ENCODE results near the gene SLC6A13. TPM values are rescaled to one million over a fixed set of nuclear protein-coding genes. Genes with fewer than 3 reads are reported as not detected.

Gene SLC6A13
- total RNA-seq, 1 experiment from 2014 or later: 0.37 TPM

DNA sequence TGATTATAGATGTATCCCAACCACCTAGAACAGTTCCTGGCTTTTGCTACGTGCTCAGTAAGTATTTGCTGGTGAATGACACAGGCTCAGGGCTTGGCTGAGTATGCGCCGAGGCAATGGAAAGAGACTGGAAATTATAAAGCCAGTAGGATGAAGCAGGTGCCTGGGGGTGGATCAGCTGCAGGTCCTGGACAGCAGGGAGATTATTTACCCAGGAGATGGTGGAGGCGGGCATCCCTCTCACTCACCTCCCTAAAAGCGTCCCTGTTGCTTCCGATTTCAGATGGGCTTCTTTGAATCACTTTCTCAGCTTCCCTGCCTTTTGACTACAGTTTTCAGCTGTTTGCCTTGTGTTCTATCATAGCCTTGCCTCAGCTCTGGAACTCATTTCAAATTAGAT, 6.4 kb downstream of the SLC6A13 start:
- no peaks in the 10 kb centered on the region for H3K36me3 Mint-ChIP-seq
- ATAC-seq: no peak

More for the DNA sequence above, 6.4 kb downstream of the SLC6A13 start:
- ChIA-PET CTCF (no interaction called here), POLR2A (no interaction called here)
- TF ChIP-seq, protein P1, sequence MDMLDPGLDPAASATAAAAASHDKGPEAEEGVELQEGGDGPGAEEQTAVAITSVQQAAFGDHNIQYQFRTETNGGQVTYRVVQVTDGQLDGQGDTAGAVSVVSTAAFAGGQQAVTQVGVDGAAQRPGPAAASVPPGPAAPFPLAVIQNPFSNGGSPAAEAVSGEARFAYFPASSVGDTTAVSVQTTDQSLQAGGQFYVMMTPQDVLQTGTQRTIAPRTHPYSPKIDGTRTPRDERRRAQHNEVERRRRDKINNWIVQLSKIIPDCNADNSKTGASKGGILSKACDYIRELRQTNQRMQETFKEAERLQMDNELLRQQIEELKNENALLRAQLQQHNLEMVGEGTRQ (CRISPR knock-in tag; IDR thresholded peaks at IDR 0.05): no peak
- no peak for TF ChIP-seq GTF2I (CRISPR knock-in tag; conservative IDR thresholded peaks at IDR 0.05)
- no peak for TF ChIP-seq GRHL2 (CRISPR knock-in tag; IDR thresholded peaks at IDR 0.05; ENCODE audit: insufficient replicate concordance, severe bottlenecking)
- TF ChIP-seq EMX1 (CRISPR knock-in tag; IDR thresholded peaks at IDR 0.05): no peak
- TF ChIP-seq, protein P2, sequence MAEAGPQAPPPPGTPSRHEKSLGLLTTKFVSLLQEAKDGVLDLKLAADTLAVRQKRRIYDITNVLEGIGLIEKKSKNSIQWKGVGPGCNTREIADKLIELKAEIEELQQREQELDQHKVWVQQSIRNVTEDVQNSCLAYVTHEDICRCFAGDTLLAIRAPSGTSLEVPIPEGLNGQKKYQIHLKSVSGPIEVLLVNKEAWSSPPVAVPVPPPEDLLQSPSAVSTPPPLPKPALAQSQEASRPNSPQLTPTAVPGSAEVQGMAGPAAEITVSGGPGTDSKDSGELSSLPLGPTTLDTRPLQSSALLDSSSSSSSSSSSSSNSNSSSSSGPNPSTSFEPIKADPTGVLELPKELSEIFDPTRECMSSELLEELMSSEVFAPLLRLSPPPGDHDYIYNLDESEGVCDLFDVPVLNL (CRISPR knock-in tag; IDR thresholded peaks at IDR 0.05; ENCODE audit: borderline replicate concordance, low read depth): no peak
- no peak for TF ChIP-seq CBFB (CRISPR knock-in tag; IDR thresholded peaks at IDR 0.05; ENCODE audit: low read depth)
- TF ChIP-seq, protein P3, sequence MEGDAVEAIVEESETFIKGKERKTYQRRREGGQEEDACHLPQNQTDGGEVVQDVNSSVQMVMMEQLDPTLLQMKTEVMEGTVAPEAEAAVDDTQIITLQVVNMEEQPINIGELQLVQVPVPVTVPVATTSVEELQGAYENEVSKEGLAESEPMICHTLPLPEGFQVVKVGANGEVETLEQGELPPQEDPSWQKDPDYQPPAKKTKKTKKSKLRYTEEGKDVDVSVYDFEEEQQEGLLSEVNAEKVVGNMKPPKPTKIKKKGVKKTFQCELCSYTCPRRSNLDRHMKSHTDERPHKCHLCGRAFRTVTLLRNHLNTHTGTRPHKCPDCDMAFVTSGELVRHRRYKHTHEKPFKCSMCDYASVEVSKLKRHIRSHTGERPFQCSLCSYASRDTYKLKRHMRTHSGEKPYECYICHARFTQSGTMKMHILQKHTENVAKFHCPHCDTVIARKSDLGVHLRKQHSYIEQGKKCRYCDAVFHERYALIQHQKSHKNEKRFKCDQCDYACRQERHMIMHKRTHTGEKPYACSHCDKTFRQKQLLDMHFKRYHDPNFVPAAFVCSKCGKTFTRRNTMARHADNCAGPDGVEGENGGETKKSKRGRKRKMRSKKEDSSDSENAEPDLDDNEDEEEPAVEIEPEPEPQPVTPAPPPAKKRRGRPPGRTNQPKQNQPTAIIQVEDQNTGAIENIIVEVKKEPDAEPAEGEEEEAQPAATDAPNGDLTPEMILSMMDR (IDR thresholded peaks at IDR 0.05): no peak
- TF ChIP-seq, protein P4, sequence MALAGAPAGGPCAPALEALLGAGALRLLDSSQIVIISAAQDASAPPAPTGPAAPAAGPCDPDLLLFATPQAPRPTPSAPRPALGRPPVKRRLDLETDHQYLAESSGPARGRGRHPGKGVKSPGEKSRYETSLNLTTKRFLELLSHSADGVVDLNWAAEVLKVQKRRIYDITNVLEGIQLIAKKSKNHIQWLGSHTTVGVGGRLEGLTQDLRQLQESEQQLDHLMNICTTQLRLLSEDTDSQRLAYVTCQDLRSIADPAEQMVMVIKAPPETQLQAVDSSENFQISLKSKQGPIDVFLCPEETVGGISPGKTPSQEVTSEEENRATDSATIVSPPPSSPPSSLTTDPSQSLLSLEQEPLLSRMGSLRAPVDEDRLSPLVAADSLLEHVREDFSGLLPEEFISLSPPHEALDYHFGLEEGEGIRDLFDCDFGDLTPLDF (CRISPR knock-in tag; IDR thresholded peaks at IDR 0.05): no peak
- TF ChIP-seq ETV6 (CRISPR knock-in tag; IDR thresholded peaks at IDR 0.05): no peak
- TF ChIP-seq, protein P5, sequence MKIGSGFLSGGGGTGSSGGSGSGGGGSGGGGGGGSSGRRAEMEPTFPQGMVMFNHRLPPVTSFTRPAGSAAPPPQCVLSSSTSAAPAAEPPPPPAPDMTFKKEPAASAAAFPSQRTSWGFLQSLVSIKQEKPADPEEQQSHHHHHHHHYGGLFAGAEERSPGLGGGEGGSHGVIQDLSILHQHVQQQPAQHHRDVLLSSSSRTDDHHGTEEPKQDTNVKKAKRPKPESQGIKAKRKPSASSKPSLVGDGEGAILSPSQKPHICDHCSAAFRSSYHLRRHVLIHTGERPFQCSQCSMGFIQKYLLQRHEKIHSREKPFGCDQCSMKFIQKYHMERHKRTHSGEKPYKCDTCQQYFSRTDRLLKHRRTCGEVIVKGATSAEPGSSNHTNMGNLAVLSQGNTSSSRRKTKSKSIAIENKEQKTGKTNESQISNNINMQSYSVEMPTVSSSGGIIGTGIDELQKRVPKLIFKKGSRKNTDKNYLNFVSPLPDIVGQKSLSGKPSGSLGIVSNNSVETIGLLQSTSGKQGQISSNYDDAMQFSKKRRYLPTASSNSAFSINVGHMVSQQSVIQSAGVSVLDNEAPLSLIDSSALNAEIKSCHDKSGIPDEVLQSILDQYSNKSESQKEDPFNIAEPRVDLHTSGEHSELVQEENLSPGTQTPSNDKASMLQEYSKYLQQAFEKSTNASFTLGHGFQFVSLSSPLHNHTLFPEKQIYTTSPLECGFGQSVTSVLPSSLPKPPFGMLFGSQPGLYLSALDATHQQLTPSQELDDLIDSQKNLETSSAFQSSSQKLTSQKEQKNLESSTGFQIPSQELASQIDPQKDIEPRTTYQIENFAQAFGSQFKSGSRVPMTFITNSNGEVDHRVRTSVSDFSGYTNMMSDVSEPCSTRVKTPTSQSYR (CRISPR knock-in tag; IDR thresholded peaks at IDR 0.05): no peak
- TF ChIP-seq, protein P6, sequence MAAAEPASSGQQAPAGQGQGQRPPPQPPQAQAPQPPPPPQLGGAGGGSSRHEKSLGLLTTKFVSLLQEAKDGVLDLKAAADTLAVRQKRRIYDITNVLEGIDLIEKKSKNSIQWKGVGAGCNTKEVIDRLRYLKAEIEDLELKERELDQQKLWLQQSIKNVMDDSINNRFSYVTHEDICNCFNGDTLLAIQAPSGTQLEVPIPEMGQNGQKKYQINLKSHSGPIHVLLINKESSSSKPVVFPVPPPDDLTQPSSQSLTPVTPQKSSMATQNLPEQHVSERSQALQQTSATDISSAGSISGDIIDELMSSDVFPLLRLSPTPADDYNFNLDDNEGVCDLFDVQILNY (CRISPR knock-in tag; IDR thresholded peaks at IDR 0.05): no peak
- TF ChIP-seq, protein P7, sequence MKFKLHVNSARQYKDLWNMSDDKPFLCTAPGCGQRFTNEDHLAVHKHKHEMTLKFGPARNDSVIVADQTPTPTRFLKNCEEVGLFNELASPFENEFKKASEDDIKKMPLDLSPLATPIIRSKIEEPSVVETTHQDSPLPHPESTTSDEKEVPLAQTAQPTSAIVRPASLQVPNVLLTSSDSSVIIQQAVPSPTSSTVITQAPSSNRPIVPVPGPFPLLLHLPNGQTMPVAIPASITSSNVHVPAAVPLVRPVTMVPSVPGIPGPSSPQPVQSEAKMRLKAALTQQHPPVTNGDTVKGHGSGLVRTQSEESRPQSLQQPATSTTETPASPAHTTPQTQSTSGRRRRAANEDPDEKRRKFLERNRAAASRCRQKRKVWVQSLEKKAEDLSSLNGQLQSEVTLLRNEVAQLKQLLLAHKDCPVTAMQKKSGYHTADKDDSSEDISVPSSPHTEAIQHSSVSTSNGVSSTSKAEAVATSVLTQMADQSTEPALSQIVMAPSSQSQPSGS (CRISPR knock-in tag; IDR thresholded peaks at IDR 0.05; ENCODE audit: borderline replicate concordance, low read depth): no peak
- TF ChIP-seq ZBTB21 (CRISPR knock-in tag; IDR thresholded peaks at IDR 0.05; ENCODE audit: borderline replicate concordance): no peak
- TF ChIP-seq ZNF671 (CRISPR knock-in tag; IDR thresholded peaks at IDR 0.05): no peak
- TF ChIP-seq, protein P8, sequence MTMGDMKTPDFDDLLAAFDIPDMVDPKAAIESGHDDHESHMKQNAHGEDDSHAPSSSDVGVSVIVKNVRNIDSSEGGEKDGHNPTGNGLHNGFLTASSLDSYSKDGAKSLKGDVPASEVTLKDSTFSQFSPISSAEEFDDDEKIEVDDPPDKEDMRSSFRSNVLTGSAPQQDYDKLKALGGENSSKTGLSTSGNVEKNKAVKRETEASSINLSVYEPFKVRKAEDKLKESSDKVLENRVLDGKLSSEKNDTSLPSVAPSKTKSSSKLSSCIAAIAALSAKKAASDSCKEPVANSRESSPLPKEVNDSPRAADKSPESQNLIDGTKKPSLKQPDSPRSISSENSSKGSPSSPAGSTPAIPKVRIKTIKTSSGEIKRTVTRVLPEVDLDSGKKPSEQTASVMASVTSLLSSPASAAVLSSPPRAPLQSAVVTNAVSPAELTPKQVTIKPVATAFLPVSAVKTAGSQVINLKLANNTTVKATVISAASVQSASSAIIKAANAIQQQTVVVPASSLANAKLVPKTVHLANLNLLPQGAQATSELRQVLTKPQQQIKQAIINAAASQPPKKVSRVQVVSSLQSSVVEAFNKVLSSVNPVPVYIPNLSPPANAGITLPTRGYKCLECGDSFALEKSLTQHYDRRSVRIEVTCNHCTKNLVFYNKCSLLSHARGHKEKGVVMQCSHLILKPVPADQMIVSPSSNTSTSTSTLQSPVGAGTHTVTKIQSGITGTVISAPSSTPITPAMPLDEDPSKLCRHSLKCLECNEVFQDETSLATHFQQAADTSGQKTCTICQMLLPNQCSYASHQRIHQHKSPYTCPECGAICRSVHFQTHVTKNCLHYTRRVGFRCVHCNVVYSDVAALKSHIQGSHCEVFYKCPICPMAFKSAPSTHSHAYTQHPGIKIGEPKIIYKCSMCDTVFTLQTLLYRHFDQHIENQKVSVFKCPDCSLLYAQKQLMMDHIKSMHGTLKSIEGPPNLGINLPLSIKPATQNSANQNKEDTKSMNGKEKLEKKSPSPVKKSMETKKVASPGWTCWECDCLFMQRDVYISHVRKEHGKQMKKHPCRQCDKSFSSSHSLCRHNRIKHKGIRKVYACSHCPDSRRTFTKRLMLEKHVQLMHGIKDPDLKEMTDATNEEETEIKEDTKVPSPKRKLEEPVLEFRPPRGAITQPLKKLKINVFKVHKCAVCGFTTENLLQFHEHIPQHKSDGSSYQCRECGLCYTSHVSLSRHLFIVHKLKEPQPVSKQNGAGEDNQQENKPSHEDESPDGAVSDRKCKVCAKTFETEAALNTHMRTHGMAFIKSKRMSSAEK (CRISPR knock-in tag; IDR thresholded peaks at IDR 0.05; ENCODE audit: borderline replicate concordance): no peak
- TF ChIP-seq, protein P9, sequence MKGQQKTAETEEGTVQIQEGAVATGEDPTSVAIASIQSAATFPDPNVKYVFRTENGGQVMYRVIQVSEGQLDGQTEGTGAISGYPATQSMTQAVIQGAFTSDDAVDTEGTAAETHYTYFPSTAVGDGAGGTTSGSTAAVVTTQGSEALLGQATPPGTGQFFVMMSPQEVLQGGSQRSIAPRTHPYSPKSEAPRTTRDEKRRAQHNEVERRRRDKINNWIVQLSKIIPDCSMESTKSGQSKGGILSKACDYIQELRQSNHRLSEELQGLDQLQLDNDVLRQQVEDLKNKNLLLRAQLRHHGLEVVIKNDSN (CRISPR knock-in tag; IDR thresholded peaks at IDR 0.05): no peak
- TF ChIP-seq, protein P10, sequence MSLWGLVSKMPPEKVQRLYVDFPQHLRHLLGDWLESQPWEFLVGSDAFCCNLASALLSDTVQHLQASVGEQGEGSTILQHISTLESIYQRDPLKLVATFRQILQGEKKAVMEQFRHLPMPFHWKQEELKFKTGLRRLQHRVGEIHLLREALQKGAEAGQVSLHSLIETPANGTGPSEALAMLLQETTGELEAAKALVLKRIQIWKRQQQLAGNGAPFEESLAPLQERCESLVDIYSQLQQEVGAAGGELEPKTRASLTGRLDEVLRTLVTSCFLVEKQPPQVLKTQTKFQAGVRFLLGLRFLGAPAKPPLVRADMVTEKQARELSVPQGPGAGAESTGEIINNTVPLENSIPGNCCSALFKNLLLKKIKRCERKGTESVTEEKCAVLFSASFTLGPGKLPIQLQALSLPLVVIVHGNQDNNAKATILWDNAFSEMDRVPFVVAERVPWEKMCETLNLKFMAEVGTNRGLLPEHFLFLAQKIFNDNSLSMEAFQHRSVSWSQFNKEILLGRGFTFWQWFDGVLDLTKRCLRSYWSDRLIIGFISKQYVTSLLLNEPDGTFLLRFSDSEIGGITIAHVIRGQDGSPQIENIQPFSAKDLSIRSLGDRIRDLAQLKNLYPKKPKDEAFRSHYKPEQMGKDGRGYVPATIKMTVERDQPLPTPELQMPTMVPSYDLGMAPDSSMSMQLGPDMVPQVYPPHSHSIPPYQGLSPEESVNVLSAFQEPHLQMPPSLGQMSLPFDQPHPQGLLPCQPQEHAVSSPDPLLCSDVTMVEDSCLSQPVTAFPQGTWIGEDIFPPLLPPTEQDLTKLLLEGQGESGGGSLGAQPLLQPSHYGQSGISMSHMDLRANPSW (CRISPR knock-in tag; conservative IDR thresholded peaks at IDR 0.05; ENCODE audit: low read depth): no peak
- no peak overlapping the region for H3K4me3 Mint-ChIP-seq
- H3K4me1 Mint-ChIP-seq: peaks cover 9% of the 10 kb centered on the region
- H3K9me3 Mint-ChIP-seq: no peaks in the 10 kb centered on the region
- no peaks in the 10 kb centered on the region; the same call in 1 of the 2 replicates for H3K27me3 Mint-ChIP-seq (ENCODE audit: low read depth)
- no peak for DNase-seq (ENCODE audit: low spot score)
- H3K27ac Mint-ChIP-seq: no peak overlapping the region

Data from WTC11 (cell line).